ENCODE measurements around the gene GOLGA8J. TPM values are rescaled to one million over a fixed set of nuclear protein-coding genes. Genes with fewer than 3 reads are reported as not detected.
"Not testable (repeated sequence)": the region's sequence is repeated elsewhere in the genome, so short reads cannot be mapped to it uniquely, and the experiment has no call there.

The GOLGA8J gene
- polyA plus RNA-seq (ENCODE audit: insufficient read length in 12 of 12) = 1 to 10 TPM in 3 of 12 donors, under 1 TPM in 7, not detected in 2; 0.15 to 2.4 (median 0.57) TPM
- long read RNA-seq, donor 1 = 0 reads
- long read RNA-seq, donor 2 = 0 reads
- long read RNA-seq, donor 3 = 0 reads
- long read RNA-seq, donor 4 = 0 reads
- long read RNA-seq, donor 5 = 0 reads
- long read RNA-seq, donor 6 = 0 reads
- long read RNA-seq, donor 7 = 0 reads
- long read RNA-seq, donor 8 = 0 reads
- long read RNA-seq, donor 9 = 0 reads
- long read RNA-seq, donor 10 = 0 reads
- long read RNA-seq, donor 11 = 0 reads

DNA sequence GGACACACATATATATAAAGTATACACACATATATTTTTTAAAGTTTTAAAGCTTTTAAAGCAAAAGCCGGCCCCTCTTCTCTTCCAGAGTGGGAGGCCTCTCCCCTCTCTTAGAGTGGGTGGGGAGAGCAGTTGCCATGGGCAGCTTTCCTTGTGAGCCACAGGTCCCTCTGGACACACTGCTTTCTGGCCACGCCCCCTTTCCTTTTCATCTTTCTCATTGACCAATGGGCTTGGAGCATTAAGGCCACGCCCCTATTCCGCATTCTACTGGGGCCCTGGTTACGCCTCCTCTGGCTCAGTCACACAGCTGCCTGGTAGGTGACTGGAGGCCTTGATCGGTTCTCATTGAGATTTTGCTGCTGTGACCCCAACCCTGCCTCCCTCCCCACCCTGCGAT is at the start of gene GOLGA8J:
GOLGA8J (plus strand) TSS at position 301 of the 400 bp plus-strand sequence; CDS start at position 399, 98 bp downstream.
- not testable (repeated sequence) for DNase-seq

GRCh38 chr15:30033211-30033610 is 49.5 kb upstream of the GOLGA8J start:
- no peak for DNase-seq

GRCh38 chr15:30033763-30034162 is 49.0 kb upstream of the GOLGA8J start:
- DNase-seq = no peak

- peak; percentile 7 for DNase-seq
Observed at GRCh38 chr15:30036036-30036703, 46.6 kb upstream of the GOLGA8J start.

- DNase-seq = no peak
Observed at GRCh38 chr15:30038667-30039523, 43.9 kb upstream of the GOLGA8J start.

GRCh38 chr15:30041868-30042267 is 40.9 kb upstream of the GOLGA8J start:
- DNase-seq = no peak

DNA sequence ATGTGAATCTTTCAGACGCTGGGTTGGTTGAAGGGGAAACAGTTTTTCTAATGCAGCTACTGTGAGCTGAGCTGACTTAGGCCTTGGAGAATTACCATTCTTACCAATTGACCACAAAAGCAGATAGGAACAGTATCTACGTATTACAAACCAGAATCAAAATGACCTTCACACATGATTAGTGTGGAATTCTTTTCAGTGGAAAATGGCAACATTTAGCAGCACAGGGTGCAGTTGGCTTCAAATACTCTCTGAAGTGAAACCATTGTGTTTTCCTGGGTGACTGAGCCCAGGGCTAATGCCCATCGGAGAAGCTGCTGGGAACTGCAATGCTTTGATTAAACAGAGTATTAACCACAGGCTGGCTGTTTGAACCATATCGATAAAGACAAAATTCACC is 40.2 kb upstream of the GOLGA8J start:
- no peak for DNase-seq

DNA sequence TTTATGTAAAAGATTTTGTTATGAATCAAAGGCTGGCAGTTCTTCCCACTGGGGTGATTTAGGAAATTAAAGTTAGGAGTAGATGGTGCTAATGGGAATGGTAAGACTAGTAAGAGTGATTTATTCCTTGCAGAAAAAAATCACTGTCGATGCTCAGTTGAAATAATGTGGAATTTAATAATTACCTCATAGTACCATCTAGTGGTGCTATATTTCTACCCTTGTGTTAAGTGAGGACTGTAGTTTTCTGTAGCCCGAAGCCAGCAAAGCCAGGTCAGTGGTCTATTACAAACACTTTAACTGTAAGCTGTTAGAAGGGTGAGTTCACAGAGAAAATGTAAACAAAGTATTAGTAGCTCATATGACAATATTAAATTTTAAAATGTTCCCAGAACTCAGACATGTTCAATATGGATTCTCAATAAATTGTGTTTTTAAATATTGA is 39.5 kb upstream of the GOLGA8J start:
- no peak for DNase-seq

DNA sequence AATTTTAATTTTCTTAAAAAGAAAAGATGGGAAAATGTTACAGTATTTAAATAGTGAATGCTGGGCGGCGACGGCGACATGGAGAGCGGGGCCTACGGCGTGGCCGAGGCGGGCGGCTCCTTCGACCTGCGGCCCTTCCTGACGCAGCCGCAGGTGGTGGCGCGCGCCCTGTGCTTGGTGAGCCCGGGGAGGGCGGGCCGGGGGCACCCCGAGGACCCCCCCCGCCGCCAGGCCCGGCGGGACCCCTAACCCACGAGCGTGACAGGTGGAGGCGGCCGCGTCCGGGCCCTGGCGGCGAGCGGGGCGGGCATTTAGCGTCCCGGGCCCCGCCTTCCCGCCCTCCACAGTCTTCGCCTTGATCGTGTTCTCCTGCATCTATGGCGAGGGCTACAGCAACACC is 38.4 kb upstream of the GOLGA8J start:
- DNase-seq = no peak

DNA sequence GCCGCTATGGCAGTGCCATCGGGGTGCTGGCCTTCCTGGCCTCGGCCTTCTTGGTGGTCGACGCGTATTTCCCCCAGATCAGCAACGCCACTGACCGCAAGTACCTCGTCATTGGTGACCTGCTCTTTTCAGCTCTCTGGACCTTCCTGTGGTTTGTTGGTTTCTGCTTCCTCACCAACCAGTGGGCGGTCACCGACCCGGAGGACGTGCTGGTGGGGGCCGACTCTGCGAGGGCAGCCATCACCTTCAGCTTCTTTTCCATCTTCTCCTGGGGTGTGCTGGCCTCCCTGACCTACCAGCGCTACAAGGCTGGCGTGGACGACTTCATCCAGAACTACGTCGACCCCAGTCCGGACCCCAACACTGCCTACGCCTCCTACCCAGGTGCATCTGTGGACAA is 37.9 kb upstream of the GOLGA8J start:
- DNase-seq = not testable (repeated sequence)

DNA sequence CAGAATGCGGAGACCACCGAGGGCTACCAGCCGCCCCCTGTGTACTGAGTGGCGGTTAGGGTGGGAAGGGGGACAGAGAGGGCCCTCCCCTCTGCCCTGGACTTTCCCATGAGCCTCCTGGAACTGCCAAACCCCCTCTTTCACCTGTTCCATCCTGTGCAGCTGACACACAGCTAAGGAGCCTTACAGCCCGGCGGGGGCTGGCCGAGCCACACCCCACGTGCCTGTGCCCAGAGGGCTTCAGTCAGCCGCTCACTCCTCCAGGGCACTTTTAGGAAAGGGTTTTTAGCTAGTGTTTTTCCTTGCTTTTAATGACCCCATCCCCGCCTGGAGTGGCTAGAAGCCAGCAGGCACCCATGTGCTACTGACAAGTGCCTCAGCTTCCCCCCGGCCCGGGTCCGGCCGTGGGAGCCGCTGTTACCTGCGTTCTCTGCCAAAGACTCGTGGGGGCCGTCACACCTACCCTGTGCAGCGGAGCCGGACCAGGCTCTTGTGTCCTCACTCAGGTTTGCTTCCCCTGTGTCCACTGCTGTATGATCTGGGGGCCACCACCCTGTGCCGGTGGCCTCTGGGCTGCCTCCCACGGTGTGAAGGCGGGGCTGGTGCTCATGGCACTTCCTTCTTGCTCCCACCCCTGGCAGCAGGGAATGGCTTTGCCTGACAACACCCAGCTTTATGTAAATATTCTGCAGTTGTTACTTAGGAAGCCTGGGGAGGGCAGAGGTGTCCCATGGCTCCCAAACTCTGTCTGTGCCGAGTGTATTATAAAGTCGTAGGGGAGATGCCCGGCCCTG is 37.3 kb upstream of the GOLGA8J start:
- DNase-seq = not testable (repeated sequence)

DNA sequence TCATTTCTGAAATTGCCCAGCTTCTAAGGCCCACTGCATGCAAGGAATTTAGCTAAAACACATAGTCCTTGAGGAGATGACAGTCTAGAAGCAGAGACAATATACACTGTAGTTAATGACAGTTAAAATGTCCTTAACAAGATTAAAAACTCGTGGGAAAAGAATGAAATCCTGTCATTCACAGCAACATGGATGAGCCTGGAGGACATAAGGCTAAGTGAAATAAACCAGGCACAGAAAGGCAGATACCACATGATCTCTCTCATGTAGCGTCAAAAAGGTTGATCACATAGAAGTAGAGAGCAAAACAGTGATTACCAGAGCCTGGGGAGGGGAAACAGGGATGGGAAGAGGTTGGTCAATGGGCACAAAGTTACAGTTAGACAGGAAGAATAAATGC is 36.3 kb upstream of the GOLGA8J start:
- no peak for DNase-seq

GRCh38 chr15:30055604-30056003 is 27.2 kb upstream of the GOLGA8J start:
- DNase-seq = no peak

DNA sequence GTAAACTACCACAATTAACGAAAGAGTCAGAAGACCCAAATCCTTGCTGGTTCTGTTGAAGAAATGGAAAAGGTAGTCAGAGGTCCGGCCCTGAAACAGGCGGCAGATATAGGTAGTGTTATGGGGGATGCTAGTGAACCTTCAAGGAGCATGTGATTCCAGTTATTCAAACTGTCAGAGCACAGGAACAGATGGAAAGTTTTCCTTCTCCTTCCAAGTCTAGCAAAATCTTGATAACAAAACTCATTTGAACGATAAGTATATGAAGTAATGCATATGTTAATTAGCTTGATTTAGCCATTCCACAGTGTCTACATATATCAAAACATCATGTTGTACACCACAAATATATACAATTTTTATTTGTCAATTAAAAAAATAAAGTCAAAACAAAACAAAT is 26.6 kb upstream of the GOLGA8J start:
- DNase-seq = no peak

GRCh38 chr15:30059771-30060170 is 23.0 kb upstream of the GOLGA8J start:
- DNase-seq = no peak

GRCh38 chr15:30062881-30063280 is 19.9 kb upstream of the GOLGA8J start:
- DNase-seq = no peak

DNA sequence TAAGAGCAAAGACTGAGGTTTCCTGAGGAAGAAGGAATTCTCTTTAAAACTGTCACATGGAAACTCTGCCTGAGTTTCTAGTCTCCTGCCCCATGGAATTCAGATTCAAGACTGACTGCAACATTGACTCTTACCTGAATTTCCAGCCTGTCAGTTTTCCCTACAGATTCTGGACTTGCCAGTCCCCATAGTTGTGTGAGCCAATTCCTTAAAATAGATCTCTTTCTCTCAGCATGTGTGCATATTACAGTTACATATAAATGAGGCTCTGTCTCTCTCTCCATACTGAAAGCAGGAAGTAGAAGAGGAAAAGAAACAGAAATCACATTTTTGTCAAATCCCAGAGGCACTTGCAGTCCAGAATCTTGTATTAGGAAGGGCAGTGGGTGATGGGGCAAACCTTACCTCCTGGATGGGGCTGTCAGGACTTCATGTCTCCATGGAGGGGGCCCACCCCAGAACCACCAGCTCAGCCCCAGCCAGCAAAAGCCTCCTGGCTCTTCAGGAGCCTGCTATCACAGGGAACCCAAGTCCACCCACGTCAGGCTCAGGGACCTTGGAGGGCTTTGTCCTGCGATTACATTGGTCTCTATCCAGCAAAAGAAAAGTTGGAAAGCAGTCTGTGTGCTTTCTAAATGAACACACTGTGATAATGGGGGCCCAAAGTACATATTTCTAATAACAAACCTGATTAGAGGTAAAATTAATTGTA is 18.8 kb upstream of the GOLGA8J start:
- DNase-seq = peak; percentile 21

GRCh38 chr15:30065025-30065801 is 17.5 kb upstream of the GOLGA8J start:
- DNase-seq = no peak

DNA sequence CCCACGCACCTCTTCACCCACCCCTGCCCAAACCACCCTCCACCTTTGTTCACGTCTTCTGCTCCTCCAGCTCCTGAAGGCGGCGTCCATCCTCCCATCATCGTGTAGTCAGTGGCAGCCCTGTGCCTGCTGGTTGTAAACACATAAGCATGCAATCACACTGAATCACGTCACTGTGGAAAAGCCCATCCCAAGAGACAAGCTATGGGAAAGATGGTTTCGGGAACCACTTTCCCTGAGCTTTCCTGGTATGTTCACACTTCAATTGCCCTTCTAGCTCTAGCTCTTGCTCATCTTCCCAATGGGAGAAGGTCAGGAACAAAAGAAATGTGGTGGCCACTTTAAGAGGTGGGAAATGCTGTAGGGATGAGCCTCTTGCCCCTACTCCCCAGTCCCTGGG is 14.4 kb upstream of the GOLGA8J start:
- no peak for DNase-seq

- no peak for DNase-seq
Observed at GRCh38 chr15:30072630-30073029, 10.1 kb upstream of the GOLGA8J start.

Measured in muscle of arm (tissue), 14 donors.